ENCODE data around the gene RRAGC. TPM values are rescaled to one million over a fixed set of nuclear protein-coding genes. Genes with fewer than 3 reads are reported as not detected.

RRAGC gene
- polyA plus RNA-seq, 1 donor from 2014 or later, result 23.6 TPM

DNA sequence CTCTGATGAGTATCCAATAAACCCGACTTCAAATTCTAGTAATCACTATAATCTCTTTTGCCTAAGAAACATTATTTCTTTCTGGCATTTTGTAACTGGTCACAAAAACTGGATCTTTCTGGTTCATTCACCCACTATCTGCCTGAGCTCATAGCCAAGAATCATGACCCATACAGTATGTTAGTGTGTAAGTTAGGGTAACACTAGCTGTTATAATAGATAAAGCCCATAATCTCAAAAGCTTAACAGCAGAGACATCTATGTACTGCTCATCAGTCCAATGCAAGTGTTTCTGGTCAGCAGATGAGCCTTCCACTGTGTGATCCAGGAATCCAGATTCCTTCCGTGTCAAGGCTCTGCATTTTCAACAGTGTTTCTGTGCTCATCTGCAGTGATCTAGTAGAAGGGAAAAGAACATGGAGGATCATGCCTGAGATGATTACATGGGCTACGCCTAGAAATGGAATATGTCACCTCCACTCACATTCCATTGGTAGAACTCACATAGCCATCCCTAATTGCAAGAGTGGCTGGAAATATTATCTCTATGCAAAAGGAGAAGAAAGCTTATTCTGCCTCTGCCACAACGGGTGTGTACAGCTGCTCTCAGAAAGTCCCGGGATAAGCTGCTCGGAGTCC is 27.7 kb downstream of the RRAGC start:
- Histone ChIP-seq H4K20me1 (ENCODE audit: insufficient read depth) (no peaks in the 10 kb centered on the region), H3K9me2 (ENCODE audit: insufficient read depth, low read length) (no peaks in the 10 kb centered on the region), H3F3A (ENCODE audit: insufficient read depth, low read length, poor library complexity, severe bottlenecking) (no peaks in the 10 kb centered on the region), H2AFZ (ENCODE audit: low read depth, low read length) (no peak overlapping the region), H3K27ac (ENCODE audit: low read length) (no peak overlapping the region), H3K4me2 (ENCODE audit: low read length) (no peak overlapping the region), H3K9me3 (ENCODE audit: low read length) (no peaks in the 10 kb centered on the region), H3K9ac (ENCODE audit: low read length) (no peak overlapping the region), H3K4me3 (ENCODE audit: low read length) (no peak overlapping the region), H3K36me3 (ENCODE audit: insufficient read depth, low read length) (no peaks in the 10 kb centered on the region), H3K27me3 (ENCODE audit: insufficient read depth, low read depth, low read length) (no peaks in the 10 kb centered on the region), H3K79me2 (replicated peaks; ENCODE audit: insufficient read depth, low read length) (no peaks in the 10 kb centered on the region)
- TF ChIP-seq RAD21 (conservative IDR thresholded peaks at IDR 0.05), result no peak

DNA sequence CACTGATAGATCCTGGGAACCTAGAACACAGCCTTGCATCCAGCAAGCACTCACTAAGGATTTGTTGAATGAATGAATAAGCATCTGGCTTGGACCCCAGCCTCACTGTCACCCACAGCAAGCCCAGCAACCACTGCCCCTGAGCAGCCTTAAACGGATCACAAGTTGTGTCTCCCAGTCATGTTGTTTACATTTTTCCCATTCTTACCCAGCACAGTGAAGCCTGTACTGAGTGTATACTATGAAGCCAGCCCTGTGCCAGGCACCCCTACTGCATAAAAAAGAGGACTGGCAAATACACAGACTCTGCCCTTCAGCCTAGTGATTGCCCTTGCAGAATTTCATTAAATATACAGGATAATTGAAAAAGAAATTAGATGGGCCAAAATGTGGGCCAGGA is 30.2 kb downstream of the RRAGC start:
- H3K9ac ChIP-seq (ENCODE audit: low read length), result no peak overlapping the region
- H3K36me3 ChIP-seq (ENCODE audit: insufficient read depth, low read length), result no peaks in the 10 kb centered on the region
- H3K9me3 ChIP-seq (ENCODE audit: low read length), result no peaks in the 10 kb centered on the region
- no peak overlapping the region for H3K4me3 ChIP-seq (ENCODE audit: low read length)
- no peak overlapping the region for H3K27ac ChIP-seq (ENCODE audit: low read length)
- no peaks in the 10 kb centered on the region for H3K27me3 ChIP-seq (ENCODE audit: insufficient read depth, low read depth, low read length)
- no peaks in the 10 kb centered on the region for H3F3A ChIP-seq (ENCODE audit: insufficient read depth, low read length, poor library complexity, severe bottlenecking)
- H3K4me2 ChIP-seq (ENCODE audit: low read length), result no peak overlapping the region
- no peak overlapping the region for H2AFZ ChIP-seq (ENCODE audit: low read depth, low read length)
- TF ChIP-seq MXI1 (conservative IDR thresholded peaks at IDR 0.05; ENCODE audit: poor library complexity, severe bottlenecking) (no peak), RAD21 (conservative IDR thresholded peaks at IDR 0.05) (no peak), TAF1 (IDR thresholded peaks at IDR 0.05; ENCODE audit: low read depth) (no peak)
- H4K20me1 ChIP-seq (ENCODE audit: insufficient read depth), result no peaks in the 10 kb centered on the region
- H3K79me2 ChIP-seq (replicated peaks; ENCODE audit: insufficient read depth, low read length), result no peaks in the 10 kb centered on the region
- H3K9me2 ChIP-seq (ENCODE audit: insufficient read depth, low read length), result no peaks in the 10 kb centered on the region

DNA sequence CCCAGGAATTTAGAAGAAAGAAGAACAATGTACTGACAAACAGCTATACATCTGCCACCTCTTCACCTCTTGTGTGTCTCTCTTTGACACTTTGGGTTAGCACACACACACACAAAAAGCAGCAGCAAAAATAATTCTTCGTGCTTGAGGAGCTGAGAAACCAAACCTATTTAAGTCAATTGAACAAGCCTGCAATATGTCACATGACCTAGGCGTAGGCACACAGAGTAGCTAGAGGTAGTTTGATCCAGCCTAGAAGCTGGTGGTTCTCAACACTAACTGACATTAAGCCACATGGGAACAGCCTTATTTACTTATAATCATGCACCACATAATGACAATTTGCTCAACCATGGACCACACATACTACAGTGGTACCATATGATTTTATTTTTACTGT is 32.3 kb downstream of the RRAGC start:
- no peak overlapping the region for H3K9ac ChIP-seq (ENCODE audit: low read length)
- no peaks in the 10 kb centered on the region for H3K79me2 ChIP-seq (replicated peaks; ENCODE audit: insufficient read depth, low read length)
- no peaks in the 10 kb centered on the region for H3F3A ChIP-seq (ENCODE audit: insufficient read depth, low read length, poor library complexity, severe bottlenecking)
- H3K9me3 ChIP-seq (ENCODE audit: low read length), result no peaks in the 10 kb centered on the region
- H3K27ac ChIP-seq (ENCODE audit: low read length), result no peak overlapping the region
- H2AFZ ChIP-seq (ENCODE audit: low read depth, low read length), result no peak overlapping the region
- no peak overlapping the region for H3K4me2 ChIP-seq (ENCODE audit: low read length)
- no peaks in the 10 kb centered on the region for H3K27me3 ChIP-seq (ENCODE audit: insufficient read depth, low read depth, low read length)
- no peaks in the 10 kb centered on the region for H3K36me3 ChIP-seq (ENCODE audit: insufficient read depth, low read length)
- H3K4me3 ChIP-seq (ENCODE audit: low read length), result peak overlapping the region; percentile 10
- no peak for TF ChIP-seq EP300 (conservative IDR thresholded peaks at IDR 0.05; ENCODE audit: poor library complexity, severe bottlenecking)
- TF ChIP-seq POLR2AphosphoS5 (IDR thresholded peaks at IDR 0.05), result no peak
- no peak for TF ChIP-seq RAD21 (conservative IDR thresholded peaks at IDR 0.05)
- TF ChIP-seq SMC3 (conservative IDR thresholded peaks at IDR 0.05; ENCODE audit: poor library complexity), result no peak
- TF ChIP-seq EZH2 (IDR thresholded peaks at IDR 0.05; ENCODE audit: borderline replicate concordance, insufficient read depth, low read length, poor library complexity, severe bottlenecking), result no peak
- TF ChIP-seq MXI1 (conservative IDR thresholded peaks at IDR 0.05; ENCODE audit: poor library complexity, severe bottlenecking), result no peak
- TF ChIP-seq TAF1 (IDR thresholded peaks at IDR 0.05; ENCODE audit: low read depth), result no peak
- TF ChIP-seq, protein P1, sequence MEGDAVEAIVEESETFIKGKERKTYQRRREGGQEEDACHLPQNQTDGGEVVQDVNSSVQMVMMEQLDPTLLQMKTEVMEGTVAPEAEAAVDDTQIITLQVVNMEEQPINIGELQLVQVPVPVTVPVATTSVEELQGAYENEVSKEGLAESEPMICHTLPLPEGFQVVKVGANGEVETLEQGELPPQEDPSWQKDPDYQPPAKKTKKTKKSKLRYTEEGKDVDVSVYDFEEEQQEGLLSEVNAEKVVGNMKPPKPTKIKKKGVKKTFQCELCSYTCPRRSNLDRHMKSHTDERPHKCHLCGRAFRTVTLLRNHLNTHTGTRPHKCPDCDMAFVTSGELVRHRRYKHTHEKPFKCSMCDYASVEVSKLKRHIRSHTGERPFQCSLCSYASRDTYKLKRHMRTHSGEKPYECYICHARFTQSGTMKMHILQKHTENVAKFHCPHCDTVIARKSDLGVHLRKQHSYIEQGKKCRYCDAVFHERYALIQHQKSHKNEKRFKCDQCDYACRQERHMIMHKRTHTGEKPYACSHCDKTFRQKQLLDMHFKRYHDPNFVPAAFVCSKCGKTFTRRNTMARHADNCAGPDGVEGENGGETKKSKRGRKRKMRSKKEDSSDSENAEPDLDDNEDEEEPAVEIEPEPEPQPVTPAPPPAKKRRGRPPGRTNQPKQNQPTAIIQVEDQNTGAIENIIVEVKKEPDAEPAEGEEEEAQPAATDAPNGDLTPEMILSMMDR (IDR thresholded peaks at IDR 0.05; ENCODE audit: poor library complexity, severe bottlenecking), result no peak
- TF ChIP-seq, protein P2, sequence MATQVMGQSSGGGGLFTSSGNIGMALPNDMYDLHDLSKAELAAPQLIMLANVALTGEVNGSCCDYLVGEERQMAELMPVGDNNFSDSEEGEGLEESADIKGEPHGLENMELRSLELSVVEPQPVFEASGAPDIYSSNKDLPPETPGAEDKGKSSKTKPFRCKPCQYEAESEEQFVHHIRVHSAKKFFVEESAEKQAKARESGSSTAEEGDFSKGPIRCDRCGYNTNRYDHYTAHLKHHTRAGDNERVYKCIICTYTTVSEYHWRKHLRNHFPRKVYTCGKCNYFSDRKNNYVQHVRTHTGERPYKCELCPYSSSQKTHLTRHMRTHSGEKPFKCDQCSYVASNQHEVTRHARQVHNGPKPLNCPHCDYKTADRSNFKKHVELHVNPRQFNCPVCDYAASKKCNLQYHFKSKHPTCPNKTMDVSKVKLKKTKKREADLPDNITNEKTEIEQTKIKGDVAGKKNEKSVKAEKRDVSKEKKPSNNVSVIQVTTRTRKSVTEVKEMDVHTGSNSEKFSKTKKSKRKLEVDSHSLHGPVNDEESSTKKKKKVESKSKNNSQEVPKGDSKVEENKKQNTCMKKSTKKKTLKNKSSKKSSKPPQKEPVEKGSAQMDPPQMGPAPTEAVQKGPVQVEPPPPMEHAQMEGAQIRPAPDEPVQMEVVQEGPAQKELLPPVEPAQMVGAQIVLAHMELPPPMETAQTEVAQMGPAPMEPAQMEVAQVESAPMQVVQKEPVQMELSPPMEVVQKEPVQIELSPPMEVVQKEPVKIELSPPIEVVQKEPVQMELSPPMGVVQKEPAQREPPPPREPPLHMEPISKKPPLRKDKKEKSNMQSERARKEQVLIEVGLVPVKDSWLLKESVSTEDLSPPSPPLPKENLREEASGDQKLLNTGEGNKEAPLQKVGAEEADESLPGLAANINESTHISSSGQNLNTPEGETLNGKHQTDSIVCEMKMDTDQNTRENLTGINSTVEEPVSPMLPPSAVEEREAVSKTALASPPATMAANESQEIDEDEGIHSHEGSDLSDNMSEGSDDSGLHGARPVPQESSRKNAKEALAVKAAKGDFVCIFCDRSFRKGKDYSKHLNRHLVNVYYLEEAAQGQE (IDR thresholded peaks at IDR 0.05; ENCODE audit: borderline replicate concordance), result no peak
- no peaks in the 10 kb centered on the region for H4K20me1 ChIP-seq (ENCODE audit: insufficient read depth)
- H3K9me2 ChIP-seq (ENCODE audit: insufficient read depth, low read length), result no peaks in the 10 kb centered on the region
